ENCODE results near the gene TBCCD1. TPM values are rescaled to one million over a fixed set of nuclear protein-coding genes. Genes with fewer than 3 reads are reported as not detected.
A peak's percentile ranks its signal among the peaks of the same experiment; 100 is the strongest.
"Not testable (repeated sequence)": the region's sequence is repeated elsewhere in the genome, so short reads cannot be mapped to it uniquely, and the experiment has no call there.

The TBCCD1 gene
- total and polyA plus RNA-seq, 2 donors (not counting 1 experiment from before 2014, with no cell fraction given) = 13.7 to 16.8 TPM

- Histone ChIP-seq H3K27ac (ENCODE audit: insufficient read depth, low read length) (no peak overlapping the region), H3K36me3 (ENCODE audit: control insufficient read depth, insufficient read depth, low read length) (no peaks in the 10 kb centered on the region), H3K79me2 (ENCODE audit: control insufficient read depth, insufficient read depth, low read length) (no peaks in the 10 kb centered on the region), H3K9ac (ENCODE audit: insufficient read depth, low read length) (no peak overlapping the region), H3K4me1 (ENCODE audit: control insufficient read depth, extremely low read depth, insufficient read depth, low read length) (peaks cover 4% of the 10 kb centered on the region), H3K9me3 (ENCODE audit: control insufficient read depth, insufficient read depth, low read depth, low read length) (no peaks in the 10 kb centered on the region), H3K27me3 (ENCODE audit: control insufficient read depth, insufficient read depth, low read length) (no peaks in the 10 kb centered on the region), H4K20me1 (ENCODE audit: control insufficient read depth, extremely low read depth, insufficient read depth, low read length) (no peaks in the 10 kb centered on the region), H3K4me3 (replicated peaks in 1 of 4; ENCODE audit: control extremely low read depth in 1 of 4, insufficient read depth in 1 of 4, low read depth in 3 of 4, low read length in 4 of 4) (no peak overlapping the region), H3K4me2 (ENCODE audit: extremely low read depth, insufficient read depth, low read length) (no peak overlapping the region), H2AFZ (ENCODE audit: low read length) (no peak overlapping the region)
- peak in 1 of 2 donors; percentile 55 for DNase-seq (ENCODE audit: low read depth in 2 of 2)
- TF ChIP-seq CTCF (conservative IDR thresholded peaks at IDR 0.05 in 1 of 2, IDR thresholded peaks at IDR 0.05 in 1 of 2; ENCODE audit: low read depth in 1 of 2, low read length in 2 of 2) (no peak), EZH2 (IDR thresholded peaks at IDR 0.05; ENCODE audit: low read length, missing control alignments) (no peak)
Observed at GRCh38 chr3:186536883-186537844, 30.0 kb downstream of the TBCCD1 start.

- Histone ChIP-seq H3K4me1 (ENCODE audit: control insufficient read depth, extremely low read depth, insufficient read depth, low read length) (peaks cover 2% of the 10 kb centered on the region), H3K9ac (ENCODE audit: insufficient read depth, low read length) (no peak overlapping the region), H3K79me2 (ENCODE audit: control insufficient read depth, insufficient read depth, low read length) (no peaks in the 10 kb centered on the region), H3K27me3 (ENCODE audit: control insufficient read depth, insufficient read depth, low read length) (no peaks in the 10 kb centered on the region), H3K4me3 (replicated peaks in 1 of 4; ENCODE audit: control extremely low read depth in 1 of 4, insufficient read depth in 1 of 4, low read depth in 3 of 4, low read length in 4 of 4) (no peak overlapping the region), H3K36me3 (ENCODE audit: control insufficient read depth, insufficient read depth, low read length) (no peaks in the 10 kb centered on the region), H3K9me3 (ENCODE audit: control insufficient read depth, insufficient read depth, low read depth, low read length) (no peaks in the 10 kb centered on the region), H3K4me2 (ENCODE audit: extremely low read depth, insufficient read depth, low read length) (no peak overlapping the region), H3K27ac (ENCODE audit: insufficient read depth, low read length) (no peak overlapping the region), H2AFZ (ENCODE audit: low read length) (no peak overlapping the region), H4K20me1 (ENCODE audit: control insufficient read depth, extremely low read depth, insufficient read depth, low read length) (no peaks in the 10 kb centered on the region)
- TF ChIP-seq CTCF (conservative IDR thresholded peaks at IDR 0.05 in 1 of 2, IDR thresholded peaks at IDR 0.05 in 1 of 2; ENCODE audit: low read depth in 1 of 2, low read length in 2 of 2) (no peak), EZH2 (IDR thresholded peaks at IDR 0.05; ENCODE audit: low read length, missing control alignments) (no peak)
- no peak for DNase-seq (ENCODE audit: low read depth in 2 of 2)
Observed at GRCh38 chr3:186534113-186534669, 32.9 kb downstream of the TBCCD1 start.

GRCh38 chr3:186532598-186533072, 34.5 kb downstream of the TBCCD1 start:
- H3K36me3 ChIP-seq (ENCODE audit: control insufficient read depth, insufficient read depth, low read length) = no peaks in the 10 kb centered on the region
- H3K27ac ChIP-seq (ENCODE audit: insufficient read depth, low read length) = no peak overlapping the region
- no peak overlapping the region for H3K9ac ChIP-seq (ENCODE audit: insufficient read depth, low read length)
- no peak for DNase-seq (ENCODE audit: low read depth in 2 of 2)
- peaks cover 2% of the 10 kb centered on the region for H3K4me1 ChIP-seq (ENCODE audit: control insufficient read depth, extremely low read depth, insufficient read depth, low read length)
- H3K4me2 ChIP-seq (ENCODE audit: extremely low read depth, insufficient read depth, low read length) = no peak overlapping the region
- H3K79me2 ChIP-seq (ENCODE audit: control insufficient read depth, insufficient read depth, low read length) = no peaks in the 10 kb centered on the region
- H2AFZ ChIP-seq (ENCODE audit: low read length) = no peak overlapping the region
- H3K27me3 ChIP-seq (ENCODE audit: control insufficient read depth, insufficient read depth, low read length) = no peaks in the 10 kb centered on the region
- H4K20me1 ChIP-seq (ENCODE audit: control insufficient read depth, extremely low read depth, insufficient read depth, low read length) = no peaks in the 10 kb centered on the region
- TF ChIP-seq CTCF (conservative IDR thresholded peaks at IDR 0.05 in 1 of 2, IDR thresholded peaks at IDR 0.05 in 1 of 2; ENCODE audit: low read depth in 1 of 2, low read length in 2 of 2) (no peak), EZH2 (IDR thresholded peaks at IDR 0.05; ENCODE audit: low read length, missing control alignments) (no peak)
- H3K9me3 ChIP-seq (ENCODE audit: control insufficient read depth, insufficient read depth, low read depth, low read length) = no peaks in the 10 kb centered on the region
- no peak overlapping the region for H3K4me3 ChIP-seq (replicated peaks in 1 of 4; ENCODE audit: control extremely low read depth in 1 of 4, insufficient read depth in 1 of 4, low read depth in 3 of 4, low read length in 4 of 4)

- H2AFZ ChIP-seq (ENCODE audit: low read length); DNase-seq (ENCODE audit: low read depth in 2 of 2); H3K27ac ChIP-seq (ENCODE audit: insufficient read depth, low read length); H3K9ac ChIP-seq (ENCODE audit: insufficient read depth, low read length); H3K9me3 ChIP-seq (ENCODE audit: control insufficient read depth, insufficient read depth, low read depth, low read length); H3K4me2 ChIP-seq (ENCODE audit: extremely low read depth, insufficient read depth, low read length); H3K4me3 ChIP-seq (replicated peaks in 1 of 4; ENCODE audit: control extremely low read depth in 1 of 4, insufficient read depth in 1 of 4, low read depth in 3 of 4, low read length in 4 of 4); H3K36me3 ChIP-seq (ENCODE audit: control insufficient read depth, insufficient read depth, low read length); H3K27me3 ChIP-seq (ENCODE audit: control insufficient read depth, insufficient read depth, low read length); H4K20me1 ChIP-seq (ENCODE audit: control insufficient read depth, extremely low read depth, insufficient read depth, low read length); H3K4me1 ChIP-seq (ENCODE audit: control insufficient read depth, extremely low read depth, insufficient read depth, low read length); H3K79me2 ChIP-seq (ENCODE audit: control insufficient read depth, insufficient read depth, low read length): not testable (repeated sequence)
Observed at GRCh38 chr3:186531694-186532093, 35.4 kb downstream of the TBCCD1 start.
